Natural killer cell treated with Interleukin-12 subunit alpha and Interleukin-12 subunit beta and Interleukin-15 and Interleukin-18, amount 100 ng/mL, for 72 hours (primary cell): ENCODE measurements around the gene NINJ2. TPM values are rescaled to one million over a fixed set of nuclear protein-coding genes. Genes with fewer than 3 reads are reported as not detected.

ENCODE experiments used
- ATAC-seq, 2 donors: fragments of 150-1000 bp; cut with Tn5 transposase in 1 of 2; sonication (Bioruptor Pico), chemical (Tn5 transposase) in 1 of 2; 2 replicates each; pipeline ENCODE4 v1.10.0; 2021
- DNase-seq: peaks from one replicate; pipeline ENCODE4 v3.0.0; 2022; ENCODE audit warnings: low spot score
- H3K27ac Mint-ChIP-seq, 2 donors: 1 replicate in 1 of 2; 2 replicates in 1 of 2; pipeline ENCODE4 v1.8.0; 2022; ENCODE audit warnings: mixed read lengths in 2 of 2, mild to moderate bottlenecking in 1 of 2, moderate library complexity in 1 of 2
- H3K27me3 Mint-ChIP-seq, 2 donors: 1 replicate in 1 of 2; 2 replicates in 1 of 2; pipeline ENCODE4 v1.8.0; 2022; ENCODE audit warnings: mixed read lengths in 2 of 2
- H3K36me3 Mint-ChIP-seq: one replicate; pipeline ENCODE4 v1.8.0; 2022; ENCODE audit warnings: mixed read lengths
- H3K4me1 Mint-ChIP-seq, 2 donors: 1 replicate in 1 of 2; 2 replicates in 1 of 2; pipeline ENCODE4 v1.8.0; 2022; ENCODE audit warnings: low read depth in 2 of 2, mixed read lengths in 2 of 2, mild to moderate bottlenecking in 1 of 2
- H3K4me3 Mint-ChIP-seq: one replicate; pipeline ENCODE4 v1.8.0; 2022; ENCODE audit warnings: mixed read lengths
- H3K9me3 Mint-ChIP-seq: 2 replicates; pipeline ENCODE4 v1.8.0; 2022; ENCODE audit warnings: mixed read lengths
- total RNA-seq, 2 donors: library from RNA; stranded (reverse); gene quantifications; one replicate each; pipeline ENCODE4 v1.2.3, GENCODE V29; 2022

NINJ2 gene
- total RNA-seq, 2 donors from 2014 or later, result 8.6 to 15.3 TPM

GRCh38 chr12:553216-554000 lies 109.8 kb downstream of the NINJ2 start:
- Mint-ChIP-seq H3K4me1 (peaks cover 16% of the 10 kb centered on the region in 2 donors), H3K9me3 (no peaks in the 10 kb centered on the region), H3K27me3 (no peaks in the 10 kb centered on the region), H3K27ac (peak overlapping the region; percentile 40 to 61), H3K36me3 (no peaks in the 10 kb centered on the region), H3K4me3 (peak overlapping the region; percentile 73)
- no peak for DNase-seq
- ATAC-seq, result peak; percentile 61 to 68

- Mint-ChIP-seq H3K4me3 (no peak overlapping the region), H3K4me1 (peaks cover 16% of the 10 kb centered on the region in 2 donors), H3K9me3 (no peaks in the 10 kb centered on the region), H3K27me3 (no peaks in the 10 kb centered on the region), H3K27ac (peak overlapping the region; percentile 27 to 40), H3K36me3 (no peaks in the 10 kb centered on the region)
- DNase-seq (no peak), ATAC-seq (no peak)
Measured at GRCh38 chr12:552466-552865, 110.8 kb downstream of the NINJ2 start.

- H3K27ac Mint-ChIP-seq, result peak overlapping the region in 1 of 2 donors; percentile 17
- H3K27me3 Mint-ChIP-seq, result no peaks in the 10 kb centered on the region
- H3K4me3 Mint-ChIP-seq, result no peak overlapping the region
- peaks cover 23 to 27% of the 10 kb centered on the region in 2 donors for H3K4me1 Mint-ChIP-seq
- H3K36me3 Mint-ChIP-seq, result no peaks in the 10 kb centered on the region
- H3K9me3 Mint-ChIP-seq, result no peaks in the 10 kb centered on the region
- ATAC-seq, result no peak
- no peak for DNase-seq
Measured at GRCh38 chr12:550473-551260, 112.6 kb downstream of the NINJ2 start.

- peak overlapping the region in 1 of 2 donors; percentile 23 for H3K27ac Mint-ChIP-seq
- H3K4me1 Mint-ChIP-seq, result peaks cover 26 to 33% of the 10 kb centered on the region in 2 donors
- no peak overlapping the region for H3K4me3 Mint-ChIP-seq
- H3K36me3 Mint-ChIP-seq, result no peaks in the 10 kb centered on the region
- H3K27me3 Mint-ChIP-seq, result peaks cover 0 to 2% of the 10 kb centered on the region in 2 donors
- DNase-seq (no peak), ATAC-seq (no peak)
- no peaks in the 10 kb centered on the region for H3K9me3 Mint-ChIP-seq
Measured at GRCh38 chr12:549476-550082, 113.7 kb downstream of the NINJ2 start.

- Mint-ChIP-seq H3K9me3 (no peaks in the 10 kb centered on the region), H3K36me3 (no peaks in the 10 kb centered on the region), H3K4me3 (no peak overlapping the region), H3K27ac (no peak overlapping the region), H3K4me1 (peaks cover 23 to 24% of the 10 kb centered on the region in 2 donors), H3K27me3 (peaks cover 4 to 8% of the 10 kb centered on the region in 2 donors)
- ATAC-seq, result no peak
- no peak for DNase-seq
Measured at GRCh38 chr12:547883-548470, 115.3 kb downstream of the NINJ2 start.

GRCh38 chr12:546920-547845 lies 116.1 kb downstream of the NINJ2 start:
- peak; percentile 80 for DNase-seq
- no peak overlapping the region for H3K4me3 Mint-ChIP-seq
- no peaks in the 10 kb centered on the region for H3K9me3 Mint-ChIP-seq
- H3K27me3 Mint-ChIP-seq, result peaks cover 4 to 8% of the 10 kb centered on the region in 2 donors
- peak; percentile 79 to 86 for ATAC-seq
- H3K27ac Mint-ChIP-seq, result peak overlapping the region in 1 of 2 donors; percentile 83
- H3K36me3 Mint-ChIP-seq, result no peaks in the 10 kb centered on the region
- peaks cover 18 to 19% of the 10 kb centered on the region in 2 donors for H3K4me1 Mint-ChIP-seq

- Mint-ChIP-seq H3K36me3 (no peaks in the 10 kb centered on the region), H3K27ac (peak overlapping the region in 1 of 2 donors; percentile 83), H3K4me1 (peaks cover 18 to 19% of the 10 kb centered on the region in 2 donors), H3K4me3 (peak overlapping the region; percentile 7), H3K27me3 (peaks cover 4 to 8% of the 10 kb centered on the region in 2 donors), H3K9me3 (no peaks in the 10 kb centered on the region)
- no peak for ATAC-seq
- no peak for DNase-seq
Measured at GRCh38 chr12:546265-546919, 116.9 kb downstream of the NINJ2 start.

GRCh38 chr12:545835-546234 lies 117.4 kb downstream of the NINJ2 start:
- ATAC-seq (no peak), DNase-seq (no peak)
- H3K4me1 Mint-ChIP-seq, result peaks cover 18 to 19% of the 10 kb centered on the region in 2 donors
- H3K27ac Mint-ChIP-seq, result peak overlapping the region in 1 of 2 donors; percentile 83
- H3K9me3 Mint-ChIP-seq, result no peaks in the 10 kb centered on the region
- no peak overlapping the region for H3K4me3 Mint-ChIP-seq
- peaks cover 4 to 8% of the 10 kb centered on the region in 2 donors for H3K27me3 Mint-ChIP-seq
- H3K36me3 Mint-ChIP-seq, result no peaks in the 10 kb centered on the region

GRCh38 chr12:544941-545635 lies 118.2 kb downstream of the NINJ2 start:
- peaks cover 23 to 24% of the 10 kb centered on the region in 2 donors for H3K4me1 Mint-ChIP-seq
- ATAC-seq, result no peak
- no peak overlapping the region for H3K4me3 Mint-ChIP-seq
- no peak for DNase-seq
- H3K36me3 Mint-ChIP-seq, result no peaks in the 10 kb centered on the region
- H3K9me3 Mint-ChIP-seq, result no peaks in the 10 kb centered on the region
- peaks cover 4 to 8% of the 10 kb centered on the region in 2 donors for H3K27me3 Mint-ChIP-seq
- H3K27ac Mint-ChIP-seq, result peak overlapping the region in 1 of 2 donors; percentile 7

- no peak overlapping the region for H3K4me3 Mint-ChIP-seq
- DNase-seq, result no peak
- H3K27ac Mint-ChIP-seq, result peak overlapping the region in 1 of 2 donors; percentile 7
- H3K9me3 Mint-ChIP-seq, result no peaks in the 10 kb centered on the region
- ATAC-seq, result no peak
- H3K36me3 Mint-ChIP-seq, result no peaks in the 10 kb centered on the region
- H3K4me1 Mint-ChIP-seq, result peaks cover 29 to 34% of the 10 kb centered on the region in 2 donors
- H3K27me3 Mint-ChIP-seq, result peaks cover 4 to 8% of the 10 kb centered on the region in 2 donors
Measured at GRCh38 chr12:544142-544541, 119.1 kb downstream of the NINJ2 start.

GRCh38 chr12:543114-543451 lies 120.2 kb downstream of the NINJ2 start:
- DNase-seq, result no peak
- H3K4me3 Mint-ChIP-seq, result no peak overlapping the region
- no peak overlapping the region for H3K27ac Mint-ChIP-seq
- no peaks in the 10 kb centered on the region for H3K9me3 Mint-ChIP-seq
- H3K36me3 Mint-ChIP-seq, result no peaks in the 10 kb centered on the region
- peaks cover 4 to 8% of the 10 kb centered on the region in 2 donors for H3K27me3 Mint-ChIP-seq
- ATAC-seq, result no peak
- peaks cover 35 to 39% of the 10 kb centered on the region in 2 donors for H3K4me1 Mint-ChIP-seq
